GM12801 (cell line): ENCODE measurements around the gene BMPR1A.

Source experiments
- CTCF ChIP-seq: IDR thresholded peaks from one replicate; pipeline ENCODE4 v1.5.1; 2011; ENCODE audit warnings: control low read depth; ENCODE audit not compliant: insufficient read length; ENCODE audit errors: extremely low read depth

The BMPR1A gene

DNA sequence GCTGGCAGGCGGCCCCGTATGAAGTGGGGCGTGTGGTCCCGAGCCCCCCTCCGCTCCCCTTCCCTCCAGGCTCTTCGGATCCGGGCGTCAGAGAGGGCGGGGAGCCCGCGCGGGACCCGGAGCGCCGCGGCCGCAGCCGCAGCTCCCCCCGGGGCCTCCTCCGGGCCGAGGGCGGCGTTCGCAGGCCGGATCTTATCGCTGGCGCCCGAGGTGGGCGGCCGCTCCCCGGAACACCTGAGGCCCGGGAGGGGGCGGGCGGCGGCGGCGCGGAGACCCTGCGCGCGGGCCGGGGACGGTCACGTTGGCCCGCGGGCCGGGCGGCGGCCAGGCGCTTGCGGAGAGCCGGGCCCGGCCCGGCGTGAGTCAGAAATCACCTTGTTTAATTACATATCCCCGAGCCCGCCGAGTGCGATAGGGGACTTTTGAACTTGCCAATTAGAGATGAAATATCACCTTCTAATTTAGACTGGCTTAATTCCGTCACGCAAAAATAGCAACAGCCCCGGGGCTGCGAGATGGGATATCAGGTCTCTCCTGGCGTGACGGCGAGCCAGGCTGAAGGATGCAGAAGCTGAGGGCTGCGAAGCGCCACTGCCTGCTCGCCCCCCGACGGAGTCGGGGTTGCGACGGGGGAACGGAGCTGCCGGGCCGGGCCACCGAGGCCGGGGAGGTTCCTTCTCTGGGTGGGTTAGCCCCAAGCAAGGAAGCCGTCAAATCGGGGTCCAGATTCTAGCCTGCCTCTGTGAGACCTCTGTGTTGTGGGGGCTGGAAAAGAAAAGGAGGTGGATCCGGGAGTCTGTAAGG, 44.7 kb upstream of the BMPR1A start:
- TF ChIP-seq CTCF: no peak

GRCh38 chr10:86712317-86712707, 44.1 kb upstream of the BMPR1A start:
- no peak for TF ChIP-seq CTCF

DNA sequence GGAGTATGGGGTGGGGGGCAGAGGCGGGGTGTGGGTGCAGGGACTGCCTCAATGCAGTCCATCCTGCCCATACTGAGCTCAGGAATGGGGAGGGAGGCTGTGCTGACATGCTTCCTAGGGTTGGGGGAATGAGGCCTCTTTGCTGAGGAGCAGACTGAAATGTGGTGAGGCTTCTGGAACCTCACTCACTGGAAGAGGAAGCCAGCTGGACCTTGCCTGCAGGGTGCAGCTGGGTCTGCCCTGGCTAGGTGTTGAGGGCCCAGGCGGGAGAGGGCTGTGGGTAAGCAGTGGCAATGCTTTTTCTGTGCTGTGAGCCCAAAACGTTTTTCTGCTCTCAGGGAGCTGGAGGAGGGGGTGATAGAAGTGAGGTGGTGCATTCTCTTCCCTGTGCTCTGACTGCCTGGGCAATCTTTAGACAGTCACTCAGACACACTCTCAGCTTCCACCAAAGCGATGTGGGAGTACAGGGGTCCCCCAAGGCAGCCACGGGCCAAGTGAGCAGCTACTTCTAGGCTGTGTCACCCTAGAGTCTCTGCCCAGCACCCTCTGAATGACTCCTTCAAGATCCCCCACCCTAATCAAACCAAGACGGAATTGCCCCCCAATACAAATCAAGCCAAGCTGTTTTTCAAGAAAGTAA, 41.1 kb upstream of the BMPR1A start:
- TF ChIP-seq CTCF: no peak

DNA sequence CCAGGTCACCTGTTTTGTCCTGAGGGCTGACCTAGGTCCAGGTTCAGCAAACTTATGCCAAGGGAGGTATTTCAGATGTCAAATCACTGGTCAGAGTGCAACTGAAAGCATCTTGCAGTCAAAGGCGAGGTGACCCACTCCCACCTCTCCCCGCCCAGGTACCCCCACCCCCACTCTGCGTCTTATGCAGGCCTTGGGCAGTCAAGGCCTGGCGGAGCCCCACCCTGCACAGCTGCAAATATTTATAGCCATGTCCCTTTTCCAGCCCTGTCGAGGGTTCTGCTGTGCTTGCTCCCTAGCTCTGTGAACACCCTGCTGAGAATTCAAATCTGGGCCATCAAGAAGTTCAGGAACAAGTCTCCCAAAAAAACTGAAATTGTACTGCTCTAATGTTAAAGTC, 40.6 kb upstream of the BMPR1A start:
- TF ChIP-seq CTCF: no peak

DNA sequence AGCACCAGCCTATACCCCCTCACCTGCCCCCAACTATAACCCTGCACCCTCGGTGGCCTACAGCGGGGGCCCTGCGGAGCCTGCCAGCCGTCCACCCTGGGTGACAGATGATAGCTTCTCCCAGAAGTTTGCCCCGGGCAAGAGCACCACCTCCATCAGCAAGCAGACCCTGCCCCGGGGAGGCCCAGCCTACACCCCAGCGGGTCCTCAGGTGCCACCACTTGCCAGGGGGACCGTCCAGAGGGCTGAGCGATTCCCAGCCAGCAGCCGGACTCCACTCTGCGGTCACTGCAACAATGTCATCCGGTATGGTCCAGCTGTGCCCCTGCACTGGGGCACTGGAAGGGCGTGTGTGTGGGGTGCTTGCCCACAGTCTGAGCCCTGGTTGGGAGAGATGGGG, 40.0 kb upstream of the BMPR1A start:
- no peak for TF ChIP-seq CTCF

GRCh38 chr10:86718556-86718955, 37.9 kb upstream of the BMPR1A start:
- TF ChIP-seq CTCF: no peak

DNA sequence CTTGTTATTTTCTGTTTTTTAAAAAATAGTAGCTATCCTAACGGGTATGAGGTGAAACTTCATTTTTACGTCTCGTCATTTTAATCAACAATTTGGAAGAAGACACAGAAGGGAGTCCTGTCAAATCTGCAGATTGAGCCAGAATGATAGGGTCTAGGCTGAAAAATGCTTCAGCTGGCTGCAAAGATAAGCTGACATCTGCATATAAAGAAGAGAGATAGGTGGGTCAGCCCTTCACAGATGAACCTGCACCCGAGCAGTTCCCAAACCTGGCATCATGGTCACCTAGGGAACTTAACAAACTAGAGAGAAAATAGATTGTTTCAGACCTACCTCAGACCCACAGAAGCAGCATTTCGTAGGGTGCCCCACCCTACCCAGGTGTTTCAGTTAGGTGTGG, 35.2 kb upstream of the BMPR1A start:
- no peak for TF ChIP-seq CTCF
